Brain microvascular endothelial cell (primary cell): ENCODE data around the gene HAP1.
"Not testable (repeated sequence)": the region's sequence is repeated elsewhere in the genome, so short reads cannot be mapped to it uniquely, and the experiment has no call there.

Experiments
- DNase-seq: peaks from one replicate; pipeline ENCODE4 v3.0.0-alpha.2; 2020
- H3K27ac ChIP-seq: fragments of 250-450 bp; sonication (Bioruptor Pico); 2 replicates; pipeline ENCODE4 v1.5.1; 2020; ENCODE audit warnings: mild to moderate bottlenecking, moderate library complexity
- H3K27me3 ChIP-seq: fragments of 250-450 bp; sonication (Bioruptor Pico); replicated peaks from 2 replicates; pipeline ENCODE4 v1.5.1; 2020; ENCODE audit warnings: mild to moderate bottlenecking
- H3K36me3 ChIP-seq: fragments of 250-450 bp; sonication (Bioruptor Pico); replicated peaks from 2 replicates; pipeline ENCODE4 v1.5.1; 2020; ENCODE audit warnings: mild to moderate bottlenecking
- H3K4me3 ChIP-seq: 2 replicates; pipeline ENCODE4 v1.5.1; 2011; ENCODE audit warnings: low read depth, mild to moderate bottlenecking, control low read depth, low read length, moderate library complexity
- in situ Hi-C: cut with HindIII; loops from 2 replicates; pipeline ENCODE4 v1.10.0; 2017; ENCODE audit warnings: low sequenced_read_pairs, low pct_ligation_motif_present
- TF ChIP-seq, protein P1 (sequence below): IDR thresholded peaks from 2 replicates; pipeline ENCODE4 v1.5.1; 2011; ENCODE audit warnings: low read depth, mild to moderate bottlenecking, moderate library complexity, low read length, control low read depth, inconsistent platforms; ENCODE audit errors: missing control alignments

HAP1 gene

GRCh38 chr17:41686281-41686680 lies 48.2 kb downstream of the HAP1 start:
- in situ Hi-C loops, result no loop called here
- DNase-seq, result no peak
- no peaks in the 10 kb centered on the region for H3K27me3 ChIP-seq
- TF ChIP-seq, protein P1, sequence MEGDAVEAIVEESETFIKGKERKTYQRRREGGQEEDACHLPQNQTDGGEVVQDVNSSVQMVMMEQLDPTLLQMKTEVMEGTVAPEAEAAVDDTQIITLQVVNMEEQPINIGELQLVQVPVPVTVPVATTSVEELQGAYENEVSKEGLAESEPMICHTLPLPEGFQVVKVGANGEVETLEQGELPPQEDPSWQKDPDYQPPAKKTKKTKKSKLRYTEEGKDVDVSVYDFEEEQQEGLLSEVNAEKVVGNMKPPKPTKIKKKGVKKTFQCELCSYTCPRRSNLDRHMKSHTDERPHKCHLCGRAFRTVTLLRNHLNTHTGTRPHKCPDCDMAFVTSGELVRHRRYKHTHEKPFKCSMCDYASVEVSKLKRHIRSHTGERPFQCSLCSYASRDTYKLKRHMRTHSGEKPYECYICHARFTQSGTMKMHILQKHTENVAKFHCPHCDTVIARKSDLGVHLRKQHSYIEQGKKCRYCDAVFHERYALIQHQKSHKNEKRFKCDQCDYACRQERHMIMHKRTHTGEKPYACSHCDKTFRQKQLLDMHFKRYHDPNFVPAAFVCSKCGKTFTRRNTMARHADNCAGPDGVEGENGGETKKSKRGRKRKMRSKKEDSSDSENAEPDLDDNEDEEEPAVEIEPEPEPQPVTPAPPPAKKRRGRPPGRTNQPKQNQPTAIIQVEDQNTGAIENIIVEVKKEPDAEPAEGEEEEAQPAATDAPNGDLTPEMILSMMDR, result no peak
- peaks cover 22% of the 10 kb centered on the region for H3K36me3 ChIP-seq
- no peak overlapping the region for H3K4me3 ChIP-seq
- no peak overlapping the region for H3K27ac ChIP-seq

DNA sequence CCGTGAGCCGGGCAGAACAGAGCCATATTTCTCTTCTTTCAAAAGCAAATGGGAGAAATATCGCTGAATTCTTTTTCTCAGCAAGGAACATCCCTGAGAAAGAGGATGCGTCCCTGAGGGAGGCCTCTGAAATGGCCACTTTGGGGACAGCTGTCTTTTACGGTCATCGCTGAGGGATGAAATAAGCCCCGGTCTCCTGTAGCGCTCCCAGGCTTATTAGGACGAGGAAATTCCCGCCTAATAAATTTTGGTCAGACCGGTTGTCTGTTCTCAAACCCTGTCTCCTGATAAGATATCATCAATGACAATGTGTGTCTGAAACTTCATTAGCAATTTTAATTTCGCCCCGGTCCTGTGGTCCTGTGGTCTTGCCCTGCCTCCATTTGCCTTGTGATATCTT lies 48.7 kb downstream of the HAP1 start:
- DNase-seq, H3K4me3 ChIP-seq, H3K27me3 ChIP-seq, in situ Hi-C loops, H3K27ac ChIP-seq: not testable (repeated sequence)
- H3K36me3 ChIP-seq, result peaks cover 17% of the 10 kb centered on the region

GRCh38 chr17:41684035-41684434 lies 50.4 kb downstream of the HAP1 start:
- H3K27me3 ChIP-seq, result no peaks in the 10 kb centered on the region
- peaks cover 2% of the 10 kb centered on the region for H3K36me3 ChIP-seq
- DNase-seq, result no peak
- in situ Hi-C loops, result no loop called here
- H3K4me3 ChIP-seq, result no peak overlapping the region
- H3K27ac ChIP-seq, result no peak overlapping the region
- TF ChIP-seq, protein P1, result no peak

DNA sequence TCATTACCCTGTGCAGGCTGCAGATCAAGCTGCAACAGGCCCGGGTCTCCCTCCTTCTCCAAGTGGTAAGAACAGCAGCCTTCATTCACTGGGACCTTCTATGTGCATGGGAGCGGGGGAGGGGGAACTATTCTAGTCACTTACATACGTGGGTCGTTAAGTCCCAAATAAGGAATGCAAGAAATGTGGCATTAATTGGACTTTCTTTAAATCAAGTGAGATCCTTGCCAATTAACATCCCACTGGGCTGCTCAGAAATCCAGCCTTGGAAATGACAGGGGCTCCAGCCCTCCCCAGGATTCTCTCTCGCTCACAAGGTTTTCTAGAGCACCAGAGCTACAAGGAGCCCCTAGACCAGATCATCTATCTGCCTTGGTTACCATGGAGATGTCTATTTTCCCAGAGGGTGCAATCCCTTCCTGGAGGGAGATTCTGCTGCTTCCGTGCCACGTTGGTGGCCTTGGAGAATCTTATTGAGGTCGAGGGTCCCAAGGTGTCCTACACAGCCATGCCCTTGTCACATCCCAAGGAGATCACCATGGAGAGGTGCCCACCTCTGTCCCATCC lies 50.9 kb downstream of the HAP1 start:
- Histone ChIP-seq H3K4me3 (no peak overlapping the region), H3K27me3 (no peaks in the 10 kb centered on the region), H3K27ac (no peak overlapping the region), H3K36me3 (no peaks in the 10 kb centered on the region)
- DNase-seq, result no peak
- TF ChIP-seq, protein P1, result no peak
- in situ Hi-C loops, result no loop called here

GRCh38 chr17:41682631-41683030 lies 51.8 kb downstream of the HAP1 start:
- in situ Hi-C loops, result no loop called here
- H3K27ac ChIP-seq, result no peak overlapping the region
- H3K4me3 ChIP-seq, result no peak overlapping the region
- H3K36me3 ChIP-seq, result no peaks in the 10 kb centered on the region
- no peaks in the 10 kb centered on the region for H3K27me3 ChIP-seq
- TF ChIP-seq, protein P1, result no peak
- no peak for DNase-seq

- no peaks in the 10 kb centered on the region for H3K36me3 ChIP-seq
- no peak overlapping the region for H3K27ac ChIP-seq
- in situ Hi-C loops, result no loop called here
- H3K27me3 ChIP-seq, result no peaks in the 10 kb centered on the region
- no peak overlapping the region for H3K4me3 ChIP-seq
- TF ChIP-seq, protein P1, result no peak
- no peak for DNase-seq
These were observed 52.7 kb downstream of the HAP1 start for GRCh38 chr17:41681776-41682175.
